HEK293 (cell line): ENCODE results near the gene MAPKAPK3.

Experiments used
- GFI1B ChIP-seq: fragments of 450-650 bp; formaldehyde crosslinking; IDR thresholded peaks from 2 replicates; pipeline ENCODE4 v1.5.1; 2016; ENCODE audit warnings: missing biosample characterization, missing genetic modification characterization
- IKZF3 ChIP-seq: fragments of 450-650 bp; IDR thresholded peaks from 2 replicates; pipeline ENCODE4 v1.5.0; 2018; ENCODE audit warnings: missing biosample characterization, mild to moderate bottlenecking, missing genetic modification characterization, moderate library complexity
- KLF1 ChIP-seq: fragments of 450-650 bp; formaldehyde crosslinking; IDR thresholded peaks from 2 replicates; pipeline ENCODE4 v1.5.1; 2016; ENCODE audit warnings: missing biosample characterization, missing genetic modification characterization
- KLF10 ChIP-seq: fragments of 450-650 bp; IDR thresholded peaks from 2 replicates; pipeline ENCODE4 v1.5.1; 2018; ENCODE audit warnings: missing biosample characterization, mild to moderate bottlenecking, missing genetic modification characterization
- KLF8 ChIP-seq: fragments of 450-650 bp; formaldehyde crosslinking; IDR thresholded peaks from 2 replicates; pipeline ENCODE4 v1.5.1; 2016; ENCODE audit warnings: missing biosample characterization, missing genetic modification characterization
- MZF1 ChIP-seq: fragments of 450-650 bp; formaldehyde crosslinking; IDR thresholded peaks from 2 replicates; pipeline ENCODE4 v1.5.1; 2017; ENCODE audit warnings: missing biosample characterization, missing genetic modification characterization, borderline replicate concordance
- SP2 ChIP-seq: fragments of 450-650 bp; formaldehyde crosslinking; IDR thresholded peaks from 2 replicates; pipeline ENCODE4 v1.5.1; 2016; ENCODE audit warnings: missing biosample characterization, missing genetic modification characterization
- ZBTB20 ChIP-seq: fragments of 450-650 bp; formaldehyde crosslinking; IDR thresholded peaks from 2 replicates; pipeline ENCODE4 v1.5.1; 2016; ENCODE audit warnings: missing biosample characterization, missing genetic modification characterization
- ZBTB8A ChIP-seq: fragments of 450-650 bp; formaldehyde crosslinking; IDR thresholded peaks from 2 replicates; pipeline ENCODE4 v1.5.1; 2016; ENCODE audit warnings: missing biosample characterization, missing genetic modification characterization
- ZEB2 ChIP-seq: fragments of 450-650 bp; formaldehyde crosslinking; IDR thresholded peaks from 2 replicates; pipeline ENCODE4 v1.5.1; 2016; ENCODE audit warnings: missing biosample characterization, missing genetic modification characterization
- ZFHX2 ChIP-seq: fragments of 450-650 bp; formaldehyde crosslinking; conservative IDR thresholded peaks from 2 replicates; pipeline ENCODE4 v1.5.1; 2016; ENCODE audit warnings: missing biosample characterization, missing genetic modification characterization
- ZNF10 ChIP-seq: fragments of 450-650 bp; formaldehyde crosslinking; IDR thresholded peaks from 2 replicates; pipeline ENCODE4 v1.5.1; 2017; ENCODE audit warnings: missing biosample characterization, missing genetic modification characterization
- ZNF2 ChIP-seq: fragments of 450-650 bp; formaldehyde crosslinking; IDR thresholded peaks from 2 replicates; pipeline ENCODE4 v1.5.1; 2016; ENCODE audit warnings: missing biosample characterization, missing genetic modification characterization
- ZNF214 ChIP-seq: fragments of 450-650 bp; formaldehyde crosslinking; IDR thresholded peaks from 2 replicates; pipeline ENCODE4 v1.5.1; 2017; ENCODE audit warnings: missing biosample characterization, mild to moderate bottlenecking, missing genetic modification characterization, borderline replicate concordance
- ZNF24 ChIP-seq: fragments of 450-650 bp; formaldehyde crosslinking; IDR thresholded peaks from 2 replicates; pipeline ENCODE4 v1.5.1; 2016; ENCODE audit warnings: missing biosample characterization, missing genetic modification characterization
- ZNF26 ChIP-seq: fragments of 450-650 bp; formaldehyde crosslinking; IDR thresholded peaks from 2 replicates; pipeline ENCODE4 v1.5.1; 2016; ENCODE audit warnings: missing biosample characterization, missing genetic modification characterization
- ZNF558 ChIP-seq: fragments of 450-650 bp; formaldehyde crosslinking; IDR thresholded peaks from 2 replicates; pipeline ENCODE4 v1.5.1; 2016; ENCODE audit warnings: missing biosample characterization, missing genetic modification characterization
- ZNF580 ChIP-seq: fragments of 450-650 bp; formaldehyde crosslinking; IDR thresholded peaks from 2 replicates; pipeline ENCODE4 v1.5.1; 2016; ENCODE audit warnings: missing biosample characterization, missing genetic modification characterization
- ZNF610 ChIP-seq: fragments of 450-650 bp; formaldehyde crosslinking; IDR thresholded peaks from 2 replicates; pipeline ENCODE4 v1.5.1; 2016; ENCODE audit warnings: missing biosample characterization, missing genetic modification characterization, borderline replicate concordance
- ZNF76 ChIP-seq: fragments of 450-650 bp; formaldehyde crosslinking; IDR thresholded peaks from 2 replicates; pipeline ENCODE4; 2016; ENCODE audit warnings: low read depth, missing biosample characterization, missing genetic modification characterization, borderline replicate concordance
- ZNF777 ChIP-seq: fragments of 450-650 bp; formaldehyde crosslinking; IDR thresholded peaks from 2 replicates; pipeline ENCODE4 v1.5.1; 2017; ENCODE audit warnings: missing biosample characterization, missing genetic modification characterization, borderline replicate concordance
- ZSCAN23 ChIP-seq: fragments of 450-650 bp; formaldehyde crosslinking; IDR thresholded peaks from 2 replicates; pipeline ENCODE4 v1.5.1; 2016; ENCODE audit warnings: missing biosample characterization, missing genetic modification characterization
- TF ChIP-seq, protein P1 (sequence below): fragments of 450-650 bp; formaldehyde crosslinking; IDR thresholded peaks from 2 replicates; pipeline ENCODE4 v1.5.1; 2016; ENCODE audit warnings: missing biosample characterization, missing genetic modification characterization
- TF ChIP-seq, protein P2 (sequence below): fragments of 450-650 bp; IDR thresholded peaks from 2 replicates; pipeline ENCODE4 v1.5.1; 2018; ENCODE audit warnings: missing biosample characterization, mild to moderate bottlenecking, missing genetic modification characterization
- TF ChIP-seq, protein P3 (sequence below): fragments of 450-650 bp; formaldehyde crosslinking; IDR thresholded peaks from 2 replicates; pipeline ENCODE4 v1.5.1; 2016; ENCODE audit warnings: missing biosample characterization, missing genetic modification characterization
- TF ChIP-seq, protein P4 (sequence below): fragments of 450-650 bp; formaldehyde crosslinking; IDR thresholded peaks from 2 replicates; pipeline ENCODE4 v1.5.1; 2016; ENCODE audit warnings: missing biosample characterization, missing genetic modification characterization
- TF ChIP-seq, protein P5 (sequence below): fragments of 450-650 bp; formaldehyde crosslinking; IDR thresholded peaks from 2 replicates; pipeline ENCODE4 v1.5.1; 2017; ENCODE audit warnings: missing biosample characterization, missing genetic modification characterization

The MAPKAPK3 gene

GRCh38 chr3:50568947-50569749, 47.8 kb upstream of the MAPKAPK3 start, which contains the start of gene HEMK1 (continued):
- TF ChIP-seq, protein P1, sequence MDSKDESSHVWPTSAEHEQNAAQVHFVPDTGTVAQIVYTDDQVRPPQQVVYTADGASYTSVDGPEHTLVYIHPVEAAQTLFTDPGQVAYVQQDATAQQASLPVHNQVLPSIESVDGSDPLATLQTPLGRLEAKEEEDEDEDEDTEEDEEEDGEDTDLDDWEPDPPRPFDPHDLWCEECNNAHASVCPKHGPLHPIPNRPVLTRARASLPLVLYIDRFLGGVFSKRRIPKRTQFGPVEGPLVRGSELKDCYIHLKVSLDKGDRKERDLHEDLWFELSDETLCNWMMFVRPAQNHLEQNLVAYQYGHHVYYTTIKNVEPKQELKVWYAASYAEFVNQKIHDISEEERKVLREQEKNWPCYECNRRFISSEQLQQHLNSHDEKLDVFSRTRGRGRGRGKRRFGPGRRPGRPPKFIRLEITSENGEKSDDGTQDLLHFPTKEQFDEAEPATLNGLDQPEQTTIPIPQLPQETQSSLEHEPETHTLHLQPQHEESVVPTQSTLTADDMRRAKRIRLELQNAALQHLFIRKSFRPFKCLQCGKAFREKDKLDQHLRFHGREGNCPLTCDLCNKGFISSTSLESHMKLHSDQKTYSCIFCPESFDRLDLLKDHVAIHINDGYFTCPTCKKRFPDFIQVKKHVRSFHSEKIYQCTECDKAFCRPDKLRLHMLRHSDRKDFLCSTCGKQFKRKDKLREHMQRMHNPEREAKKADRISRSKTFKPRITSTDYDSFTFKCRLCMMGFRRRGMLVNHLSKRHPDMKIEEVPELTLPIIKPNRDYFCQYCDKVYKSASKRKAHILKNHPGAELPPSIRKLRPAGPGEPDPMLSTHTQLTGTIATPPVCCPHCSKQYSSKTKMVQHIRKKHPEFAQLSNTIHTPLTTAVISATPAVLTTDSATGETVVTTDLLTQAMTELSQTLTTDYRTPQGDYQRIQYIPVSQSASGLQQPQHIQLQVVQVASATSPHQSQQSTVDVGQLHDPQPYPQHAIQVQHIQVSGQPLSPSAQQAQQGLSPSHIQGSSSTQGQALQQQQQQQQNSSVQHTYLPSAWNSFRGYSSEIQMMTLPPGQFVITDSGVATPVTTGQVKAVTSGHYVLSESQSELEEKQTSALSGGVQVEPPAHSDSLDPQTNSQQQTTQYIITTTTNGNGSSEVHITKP (tag by site-specific recombination): peak; percentile 85
- TF ChIP-seq, protein P2, sequence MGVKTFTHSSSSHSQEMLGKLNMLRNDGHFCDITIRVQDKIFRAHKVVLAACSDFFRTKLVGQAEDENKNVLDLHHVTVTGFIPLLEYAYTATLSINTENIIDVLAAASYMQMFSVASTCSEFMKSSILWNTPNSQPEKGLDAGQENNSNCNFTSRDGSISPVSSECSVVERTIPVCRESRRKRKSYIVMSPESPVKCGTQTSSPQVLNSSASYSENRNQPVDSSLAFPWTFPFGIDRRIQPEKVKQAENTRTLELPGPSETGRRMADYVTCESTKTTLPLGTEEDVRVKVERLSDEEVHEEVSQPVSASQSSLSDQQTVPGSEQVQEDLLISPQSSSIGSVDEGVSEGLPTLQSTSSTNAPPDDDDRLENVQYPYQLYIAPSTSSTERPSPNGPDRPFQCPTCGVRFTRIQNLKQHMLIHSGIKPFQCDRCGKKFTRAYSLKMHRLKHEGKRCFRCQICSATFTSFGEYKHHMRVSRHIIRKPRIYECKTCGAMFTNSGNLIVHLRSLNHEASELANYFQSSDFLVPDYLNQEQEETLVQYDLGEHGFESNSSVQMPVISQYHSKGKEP (tag by site-specific recombination): 0 out of 2 replicates have a peak, but pooled peaks have one; percentile 32
- TF ChIP-seq KLF10 (peak; percentile 92), ZNF10 (tag by site-specific recombination) (0 out of 2 replicates have a peak, but pooled peaks have one; percentile 17), KLF1 (tag by site-specific recombination) (peak; percentile 88), ZSCAN23 (tag by site-specific recombination) (0 out of 2 replicates have a peak, but pooled peaks have one; percentile 83), ZNF24 (tag by site-specific recombination) (peak; percentile 80; the same call in 1 of the 2 replicates), ZNF26 (tag by site-specific recombination) (no peak), IKZF3 (peak; percentile 81; the same call in 1 of the 2 replicates), ZEB2 (tag by site-specific recombination) (peak; percentile 93), ZNF76 (tag by site-specific recombination) (peak; percentile 74), SP2 (tag by site-specific recombination) (peak; percentile 76), ZNF580 (tag by site-specific recombination) (peak; percentile 60), ZBTB8A (tag by site-specific recombination) (peak; percentile 90), GFI1B (tag by site-specific recombination) (peak; percentile 60; the same call in 1 of the 2 replicates), ZNF214 (no peak), ZNF777 (peak; percentile 60; the same call in 1 of the 2 replicates), ZNF610 (tag by site-specific recombination) (peak; percentile 54; the same call in 1 of the 2 replicates), ZBTB20 (tag by site-specific recombination) (peak; percentile 62; the same call in 1 of the 2 replicates), KLF8 (tag by site-specific recombination) (peak; percentile 92), ZNF2 (tag by site-specific recombination) (peak; percentile 80), MZF1 (tag by site-specific recombination) (peak; percentile 88; the same call in 1 of the 2 replicates), ZNF558 (tag by site-specific recombination) (peak; percentile 45; the same call in 1 of the 2 replicates), ZFHX2 (peak; percentile 78)
- TF ChIP-seq, protein P3, sequence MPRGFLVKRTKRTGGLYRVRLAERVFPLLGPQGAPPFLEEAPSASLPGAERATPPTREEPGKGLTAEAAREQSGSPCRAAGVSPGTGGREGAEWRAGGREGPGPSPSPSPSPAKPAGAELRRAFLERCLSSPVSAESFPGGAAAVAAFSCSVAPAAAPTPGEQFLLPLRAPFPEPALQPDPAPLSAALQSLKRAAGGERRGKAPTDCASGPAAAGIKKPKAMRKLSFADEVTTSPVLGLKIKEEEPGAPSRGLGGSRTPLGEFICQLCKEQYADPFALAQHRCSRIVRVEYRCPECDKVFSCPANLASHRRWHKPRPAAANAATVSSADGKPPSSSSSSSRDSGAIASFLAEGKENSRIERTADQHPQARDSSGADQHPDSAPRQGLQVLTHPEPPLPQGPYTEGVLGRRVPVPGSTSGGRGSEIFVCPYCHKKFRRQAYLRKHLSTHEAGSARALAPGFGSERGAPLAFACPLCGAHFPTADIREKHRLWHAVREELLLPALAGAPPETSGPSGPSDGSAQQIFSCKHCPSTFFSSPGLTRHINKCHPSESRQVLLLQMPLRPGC: peak; percentile 81; the same call in 1 of the 2 replicates
- TF ChIP-seq, protein P4, sequence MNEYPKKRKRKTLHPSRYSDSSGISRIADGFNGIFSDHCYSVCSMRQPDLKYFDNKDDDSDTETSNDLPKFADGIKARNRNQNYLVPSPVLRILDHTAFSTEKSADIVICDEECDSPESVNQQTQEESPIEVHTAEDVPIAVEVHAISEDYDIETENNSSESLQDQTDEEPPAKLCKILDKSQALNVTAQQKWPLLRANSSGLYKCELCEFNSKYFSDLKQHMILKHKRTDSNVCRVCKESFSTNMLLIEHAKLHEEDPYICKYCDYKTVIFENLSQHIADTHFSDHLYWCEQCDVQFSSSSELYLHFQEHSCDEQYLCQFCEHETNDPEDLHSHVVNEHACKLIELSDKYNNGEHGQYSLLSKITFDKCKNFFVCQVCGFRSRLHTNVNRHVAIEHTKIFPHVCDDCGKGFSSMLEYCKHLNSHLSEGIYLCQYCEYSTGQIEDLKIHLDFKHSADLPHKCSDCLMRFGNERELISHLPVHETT (tag by site-specific recombination): peak; percentile 95
- TF ChIP-seq, protein P5, sequence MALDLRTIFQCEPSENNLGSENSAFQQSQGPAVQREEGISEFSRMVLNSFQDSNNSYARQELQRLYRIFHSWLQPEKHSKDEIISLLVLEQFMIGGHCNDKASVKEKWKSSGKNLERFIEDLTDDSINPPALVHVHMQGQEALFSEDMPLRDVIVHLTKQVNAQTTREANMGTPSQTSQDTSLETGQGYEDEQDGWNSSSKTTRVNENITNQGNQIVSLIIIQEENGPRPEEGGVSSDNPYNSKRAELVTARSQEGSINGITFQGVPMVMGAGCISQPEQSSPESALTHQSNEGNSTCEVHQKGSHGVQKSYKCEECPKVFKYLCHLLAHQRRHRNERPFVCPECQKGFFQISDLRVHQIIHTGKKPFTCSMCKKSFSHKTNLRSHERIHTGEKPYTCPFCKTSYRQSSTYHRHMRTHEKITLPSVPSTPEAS (tag by site-specific recombination): 0 out of 2 replicates have a peak, but pooled peaks have one; percentile 26
